ENCODE measurements around the gene MRAP.
A peak's percentile ranks its signal among the peaks of the same experiment; 100 is the strongest.

The MRAP gene

DNA sequence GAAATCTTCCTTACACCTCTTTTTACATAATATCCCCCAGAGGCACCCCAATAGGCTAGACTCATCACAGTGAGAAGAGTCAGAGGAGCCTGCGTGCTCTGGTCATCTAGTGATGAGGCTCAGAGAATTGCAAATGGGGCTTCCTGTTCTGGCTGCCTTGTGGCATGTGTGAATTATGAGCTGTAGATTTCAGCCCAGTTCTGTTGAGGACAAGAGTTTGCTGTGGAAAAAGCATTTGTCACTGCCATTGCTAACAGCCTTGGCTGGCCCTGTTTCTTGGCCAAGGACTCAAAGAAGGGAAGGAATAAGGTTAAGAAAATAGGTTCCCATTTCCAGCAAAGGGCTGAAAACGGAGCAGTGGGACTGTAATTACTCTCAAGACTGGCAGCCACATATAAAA lies 30.7 kb downstream of the MRAP start:
- no peak for DNase-seq (ENCODE audit: low read depth)
- no peak overlapping the region for H3K4me3 ChIP-seq (ENCODE audit: low read depth, low read length)
- TF ChIP-seq, protein P1, sequence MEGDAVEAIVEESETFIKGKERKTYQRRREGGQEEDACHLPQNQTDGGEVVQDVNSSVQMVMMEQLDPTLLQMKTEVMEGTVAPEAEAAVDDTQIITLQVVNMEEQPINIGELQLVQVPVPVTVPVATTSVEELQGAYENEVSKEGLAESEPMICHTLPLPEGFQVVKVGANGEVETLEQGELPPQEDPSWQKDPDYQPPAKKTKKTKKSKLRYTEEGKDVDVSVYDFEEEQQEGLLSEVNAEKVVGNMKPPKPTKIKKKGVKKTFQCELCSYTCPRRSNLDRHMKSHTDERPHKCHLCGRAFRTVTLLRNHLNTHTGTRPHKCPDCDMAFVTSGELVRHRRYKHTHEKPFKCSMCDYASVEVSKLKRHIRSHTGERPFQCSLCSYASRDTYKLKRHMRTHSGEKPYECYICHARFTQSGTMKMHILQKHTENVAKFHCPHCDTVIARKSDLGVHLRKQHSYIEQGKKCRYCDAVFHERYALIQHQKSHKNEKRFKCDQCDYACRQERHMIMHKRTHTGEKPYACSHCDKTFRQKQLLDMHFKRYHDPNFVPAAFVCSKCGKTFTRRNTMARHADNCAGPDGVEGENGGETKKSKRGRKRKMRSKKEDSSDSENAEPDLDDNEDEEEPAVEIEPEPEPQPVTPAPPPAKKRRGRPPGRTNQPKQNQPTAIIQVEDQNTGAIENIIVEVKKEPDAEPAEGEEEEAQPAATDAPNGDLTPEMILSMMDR (IDR thresholded peaks at IDR 0.05; ENCODE audit: insufficient read depth, low read depth, low read length, missing control alignments) = no peak

DNA sequence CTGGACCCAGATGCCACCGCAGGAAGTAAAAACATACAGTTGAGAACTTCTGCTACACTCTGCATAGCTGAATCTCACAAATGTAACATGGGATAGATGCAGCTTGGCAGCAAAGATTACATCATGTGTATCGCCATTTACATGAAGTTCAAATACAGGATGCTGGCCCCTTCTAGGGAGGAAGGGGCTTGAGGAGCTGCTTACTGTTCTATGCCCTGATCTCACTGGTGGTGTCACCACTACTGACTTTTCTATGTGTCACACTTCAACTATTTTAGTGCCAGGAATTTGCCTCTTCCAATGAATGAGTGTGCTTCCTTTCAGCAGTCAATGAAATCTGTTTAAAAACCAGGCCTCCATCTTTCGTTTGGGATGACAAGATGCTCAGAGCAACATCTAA lies 31.1 kb downstream of the MRAP start:
- DNase-seq (ENCODE audit: low read depth) = no peak
- H3K4me3 ChIP-seq (ENCODE audit: low read depth, low read length) = no peak overlapping the region
- TF ChIP-seq, protein P1 (IDR thresholded peaks at IDR 0.05; ENCODE audit: insufficient read depth, low read depth, low read length, missing control alignments) = no peak

DNA sequence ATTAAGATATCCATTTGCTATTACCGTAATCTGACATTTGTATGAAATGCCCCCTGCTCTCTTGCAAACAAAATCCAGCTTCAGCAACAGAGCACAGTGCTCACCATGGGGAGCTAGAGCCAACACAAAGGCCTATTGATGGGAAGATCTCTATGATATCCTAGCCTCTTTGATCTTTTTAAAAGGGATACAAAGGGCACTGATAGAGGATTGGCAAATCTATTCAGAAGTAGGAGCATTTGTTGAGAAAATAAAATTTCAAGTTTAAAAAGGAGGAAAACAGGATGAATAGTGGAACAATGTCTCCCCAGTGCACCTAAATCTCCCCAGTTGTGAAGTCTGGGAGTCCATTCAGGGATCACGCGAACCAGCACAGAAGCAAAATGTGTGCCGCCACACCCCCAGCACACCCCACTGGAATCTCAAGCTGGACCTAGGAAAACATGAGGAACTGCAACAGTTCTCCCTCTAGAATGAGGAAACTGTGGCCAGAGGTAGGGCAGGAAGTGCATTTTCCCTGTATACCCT lies 32.2 kb downstream of the MRAP start:
- TF ChIP-seq, protein P1 (IDR thresholded peaks at IDR 0.05; ENCODE audit: insufficient read depth, low read depth, low read length, missing control alignments) = no peak
- H3K4me3 ChIP-seq (ENCODE audit: low read depth, low read length) = no peak overlapping the region
- no peak for DNase-seq (ENCODE audit: low read depth)

DNA sequence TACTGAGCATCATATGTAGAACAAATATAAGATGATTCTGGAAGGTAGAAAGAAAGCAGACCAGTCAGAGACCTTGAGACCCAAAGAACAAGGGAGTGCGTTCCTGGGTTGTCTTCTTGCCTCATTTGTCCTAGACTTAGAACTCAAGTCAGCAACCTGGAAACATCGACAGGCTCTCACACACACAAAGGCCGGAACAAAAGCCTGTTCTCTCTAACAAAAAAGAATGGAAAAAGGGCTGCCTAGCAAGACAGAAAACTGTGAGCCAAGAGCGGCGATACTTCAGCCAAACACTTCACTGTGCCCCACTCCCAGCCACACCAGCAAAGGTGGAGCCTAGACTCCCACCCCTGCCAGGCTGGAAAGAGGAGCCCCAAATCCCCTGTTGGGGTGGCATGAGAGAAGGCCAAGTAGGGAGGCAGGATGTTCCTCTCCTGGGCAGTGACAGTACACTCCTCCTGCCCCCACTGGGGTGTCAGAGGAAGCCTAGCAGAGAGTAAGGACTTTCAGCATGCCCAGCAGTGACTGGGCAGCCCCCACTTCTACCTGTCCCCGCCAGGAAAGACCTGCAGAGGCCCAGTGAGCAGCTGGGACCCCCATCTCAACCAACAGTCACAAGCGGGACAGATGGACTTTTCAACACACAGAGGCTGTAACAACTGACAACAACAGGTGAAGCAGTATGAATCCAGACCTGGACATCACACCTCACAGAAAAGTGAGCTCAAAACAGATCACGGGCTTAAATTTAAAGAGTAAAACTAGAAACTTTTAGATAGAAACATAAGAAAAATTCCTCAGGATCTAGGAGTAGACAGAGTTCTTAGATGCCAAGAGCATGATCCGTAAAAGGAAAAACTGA lies 33.0 kb downstream of the MRAP start:
- no peak for DNase-seq (ENCODE audit: low read depth)
- TF ChIP-seq, protein P1 (IDR thresholded peaks at IDR 0.05; ENCODE audit: insufficient read depth, low read depth, low read length, missing control alignments) = no peak
- H3K4me3 ChIP-seq (ENCODE audit: low read depth, low read length) = no peak overlapping the region

DNA sequence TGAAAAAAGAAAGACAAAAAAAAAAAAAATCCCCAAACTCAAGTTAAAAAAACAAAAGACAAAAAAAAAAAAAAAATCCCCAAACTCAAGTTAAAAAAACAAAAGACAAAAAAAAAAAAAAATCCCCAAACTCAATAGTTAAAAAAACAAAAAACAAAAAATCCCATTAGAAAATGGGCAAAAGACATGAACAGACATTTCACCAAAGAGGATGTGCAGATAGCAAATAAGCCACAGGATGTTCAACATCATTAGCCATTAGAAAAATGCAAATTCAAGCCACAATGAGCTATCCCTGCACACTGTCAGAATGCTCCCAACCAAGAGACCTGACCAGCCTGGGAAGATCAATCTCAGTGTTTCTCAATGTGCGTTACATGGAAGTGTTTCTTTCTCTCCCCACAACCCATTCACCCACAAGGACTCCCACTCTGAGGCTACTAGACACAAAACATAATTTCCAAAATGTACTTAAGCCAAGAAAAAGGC lies 33.9 kb downstream of the MRAP start:
- peak; percentile 8 for DNase-seq (ENCODE audit: low read depth)
- TF ChIP-seq, protein P1 (IDR thresholded peaks at IDR 0.05; ENCODE audit: insufficient read depth, low read depth, low read length, missing control alignments) = no peak
- no peak overlapping the region for H3K4me3 ChIP-seq (ENCODE audit: low read depth, low read length)

DNA sequence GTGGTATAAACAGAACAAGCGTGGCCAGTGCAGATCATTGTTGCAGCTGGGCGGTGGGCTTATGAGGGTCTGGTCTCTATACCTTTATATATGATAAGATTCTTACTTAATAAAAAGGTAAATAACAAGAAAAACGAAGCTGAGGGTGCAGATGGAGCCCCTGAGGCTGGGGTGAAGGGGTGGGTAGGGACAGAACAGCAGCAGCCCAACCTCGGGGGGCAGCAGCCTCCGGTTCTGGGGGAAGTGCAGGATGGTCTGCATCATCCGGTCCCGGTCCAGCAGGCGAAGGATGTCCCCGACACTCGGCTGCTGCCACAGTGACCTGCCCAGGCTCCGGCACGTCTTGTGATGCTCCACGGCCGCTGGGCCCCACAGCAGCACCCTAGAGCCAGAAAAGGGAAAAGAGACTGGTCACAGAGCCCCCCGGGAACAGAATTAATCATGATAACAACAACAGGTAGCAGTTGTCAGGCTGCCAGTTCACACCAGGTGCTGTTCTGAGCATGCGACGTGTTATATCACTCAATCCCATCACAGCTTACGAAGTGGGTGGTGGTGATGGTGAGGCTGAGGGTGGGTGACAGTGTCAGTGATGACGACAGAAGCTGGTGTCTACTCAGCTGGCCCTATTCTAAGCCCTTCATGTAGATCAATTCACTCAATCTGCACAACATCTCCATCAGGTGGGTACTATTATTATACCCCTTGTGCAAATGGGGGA lies 35.5 kb downstream of the MRAP start:
- TF ChIP-seq, protein P1 (IDR thresholded peaks at IDR 0.05; ENCODE audit: insufficient read depth, low read depth, low read length, missing control alignments) = no peak
- H3K4me3 ChIP-seq (ENCODE audit: low read depth, low read length) = no peak overlapping the region
- DNase-seq (ENCODE audit: low read depth) = no peak
